Measurements from ENCODE around the gene AHR. TPM values are rescaled to one million over a fixed set of nuclear protein-coding genes. Genes with fewer than 3 reads are reported as not detected.
A peak's percentile ranks its signal among the peaks of the same experiment; 100 is the strongest.
"Not testable (repeated sequence)": the region's sequence is repeated elsewhere in the genome, so short reads cannot be mapped to it uniquely, and the experiment has no call there.

Gene AHR
- total and polyA plus RNA-seq, 8 donors: 58.9 to 200 (median 65.7) TPM

DNA sequence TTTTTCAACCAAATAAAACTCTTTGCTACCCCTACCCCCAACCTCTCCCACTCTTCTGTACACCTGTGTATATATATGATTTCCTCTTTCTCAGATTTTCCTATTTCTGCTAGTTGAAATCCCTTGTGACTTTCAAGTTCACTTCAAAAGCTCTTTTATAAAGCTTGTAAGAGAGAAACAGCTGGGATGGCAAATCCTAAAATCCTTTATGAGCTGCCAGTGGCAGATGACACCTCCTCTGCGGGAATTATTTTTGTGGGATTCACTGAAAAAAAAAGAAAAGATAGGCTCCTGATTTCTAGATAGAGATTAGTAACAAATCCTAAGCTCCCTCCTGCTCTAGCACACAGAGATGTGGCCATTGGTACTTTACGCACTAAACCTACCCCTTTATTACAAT lies 92.9 kb downstream of the AHR start:
- ATAC-seq (no peak), DNase-seq (no peak)
- intact Hi-C loops (cut with DNase I): no loop called here
- no peaks in the 10 kb centered on the region for H3K27me3 ChIP-seq
- no peak overlapping the region for H3K27ac ChIP-seq
- no peaks in the 10 kb centered on the region for H3K4me1 ChIP-seq
- H3K36me3 ChIP-seq: no peaks in the 10 kb centered on the region
- TF ChIP-seq, protein P1, sequence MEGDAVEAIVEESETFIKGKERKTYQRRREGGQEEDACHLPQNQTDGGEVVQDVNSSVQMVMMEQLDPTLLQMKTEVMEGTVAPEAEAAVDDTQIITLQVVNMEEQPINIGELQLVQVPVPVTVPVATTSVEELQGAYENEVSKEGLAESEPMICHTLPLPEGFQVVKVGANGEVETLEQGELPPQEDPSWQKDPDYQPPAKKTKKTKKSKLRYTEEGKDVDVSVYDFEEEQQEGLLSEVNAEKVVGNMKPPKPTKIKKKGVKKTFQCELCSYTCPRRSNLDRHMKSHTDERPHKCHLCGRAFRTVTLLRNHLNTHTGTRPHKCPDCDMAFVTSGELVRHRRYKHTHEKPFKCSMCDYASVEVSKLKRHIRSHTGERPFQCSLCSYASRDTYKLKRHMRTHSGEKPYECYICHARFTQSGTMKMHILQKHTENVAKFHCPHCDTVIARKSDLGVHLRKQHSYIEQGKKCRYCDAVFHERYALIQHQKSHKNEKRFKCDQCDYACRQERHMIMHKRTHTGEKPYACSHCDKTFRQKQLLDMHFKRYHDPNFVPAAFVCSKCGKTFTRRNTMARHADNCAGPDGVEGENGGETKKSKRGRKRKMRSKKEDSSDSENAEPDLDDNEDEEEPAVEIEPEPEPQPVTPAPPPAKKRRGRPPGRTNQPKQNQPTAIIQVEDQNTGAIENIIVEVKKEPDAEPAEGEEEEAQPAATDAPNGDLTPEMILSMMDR (IDR thresholded peaks at IDR 0.05): no peak
- H3K4me3 ChIP-seq: no peak overlapping the region
- H3K9me3 ChIP-seq: peaks cover 0 to 10% of the 10 kb centered on the region in 2 donors

DNA sequence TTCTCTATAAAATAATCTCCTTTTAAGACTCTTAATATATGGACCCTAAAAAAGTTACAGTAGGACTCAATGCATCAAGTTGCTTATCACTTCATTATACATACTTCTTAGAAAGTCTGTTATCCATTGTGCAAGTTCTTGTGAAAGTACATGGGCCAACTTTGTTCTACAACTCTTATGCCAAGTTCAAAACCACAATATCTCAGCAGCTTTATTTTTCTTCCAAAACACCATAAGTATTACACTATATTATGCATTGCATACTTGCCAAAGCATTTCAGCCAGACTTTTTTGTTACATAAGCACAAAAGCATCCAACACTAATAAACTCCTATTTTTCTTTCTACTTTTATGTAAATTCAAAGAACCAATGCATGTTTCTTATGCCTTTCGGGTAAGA lies 94.4 kb downstream of the AHR start:
- Histone ChIP-seq H3K4me3 (no peak overlapping the region), H3K4me1 (no peaks in the 10 kb centered on the region), H3K9me3 (peaks cover 0 to 10% of the 10 kb centered on the region in 2 donors), H3K27me3 (no peaks in the 10 kb centered on the region), H3K27ac (peak overlapping the region in 1 of 2 donors; percentile 40), H3K36me3 (no peaks in the 10 kb centered on the region)
- peak in 2 of 4 donors; percentile 64 to 73 for DNase-seq
- intact Hi-C loops (cut with DNase I): no loop called here
- TF ChIP-seq, protein P1 (IDR thresholded peaks at IDR 0.05): no peak
- ATAC-seq: peak; percentile 42

DNA sequence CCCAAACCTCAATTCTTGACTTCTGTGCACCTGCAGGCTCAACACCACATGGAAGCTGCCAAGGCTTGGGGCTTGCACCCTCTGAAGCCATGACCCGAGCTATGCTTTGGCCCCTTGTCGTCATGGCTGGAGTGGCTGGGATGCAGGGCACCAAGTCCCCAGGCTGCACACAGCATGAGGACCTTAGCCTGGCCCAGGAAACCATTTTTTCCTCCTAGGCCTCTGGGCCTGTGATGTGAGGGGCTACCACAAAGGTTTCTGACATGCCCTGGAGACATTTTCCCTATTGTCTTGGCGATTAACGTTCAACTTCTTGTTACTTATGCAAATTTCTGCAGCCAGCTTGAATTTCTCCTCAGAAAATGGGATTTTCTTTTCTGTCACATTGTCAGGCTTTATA lies 96.1 kb downstream of the AHR start:
- ATAC-seq; intact Hi-C loops (cut with DNase I); H3K9me3 ChIP-seq: not testable (repeated sequence)

More for the DNA sequence above, 96.1 kb downstream of the AHR start:
- not testable (repeated sequence) for H3K4me3 ChIP-seq, H3K4me1 ChIP-seq, H3K27me3 ChIP-seq, H3K27ac ChIP-seq, H3K36me3 ChIP-seq, DNase-seq

Measured in left lung (tissue), 10 donors.